IMR-90 (cell line): ENCODE measurements around the gene NPW. TPM values are rescaled to one million over a fixed set of nuclear protein-coding genes. Genes with fewer than 3 reads are reported as not detected.

Source experiments
- ATAC-seq: fragments of 200-7000 bp; cut with Tn5 transposase; 2 replicates; pipeline ENCODE4 v1.9.1; 2020; ENCODE audit warnings: low read depth, mild to moderate bottlenecking, moderate library complexity
- BruUV-seq: library from RNA; stranded (reverse); fragments of 400-500 nt; replicated peaks from 2 replicates; lab custom pipeline; 2021; lab: Mats Ljungman, UMichigan
- CTCF ChIA-PET: fragments of 300-600 bp; formaldehyde crosslinking; extraction: SDS; loops from one replicate; lab custom pipeline; 2021; ENCODE audit warnings: antibody characterized with exemption; lab: Yijun Ruan, JAX
- POLR2A ChIA-PET: fragments of 300-600 bp; sonication (Branson Sonifier 250); formaldehyde crosslinking; loops from one replicate; lab custom pipeline; 2022; ENCODE audit warnings: antibody characterized with exemption; ENCODE audit not compliant: unreplicated experiment; lab: Charles Lee
- DNase-seq: peaks from one replicate; pipeline ENCODE4 v3.0.0; 2013
- H2AFZ ChIP-seq: replicated peaks from 2 replicates; pipeline ENCODE3; 2013; ENCODE audit warnings: low read length, mild to moderate bottlenecking; ENCODE audit not compliant: poor library complexity
- H2AK5ac ChIP-seq: 2 replicates; pipeline ENCODE4 v1.6.1; 2013; ENCODE audit warnings: low read depth, low read length, inconsistent platforms
- H2AK9ac ChIP-seq: replicated peaks from 2 replicates; pipeline ENCODE3; 2013; ENCODE audit warnings: mild to moderate bottlenecking, low read depth, low read length, moderate library complexity; ENCODE audit not compliant: poor library complexity
- H2BK120ac ChIP-seq: 2 replicates; pipeline ENCODE4 v1.6.1; 2013; ENCODE audit warnings: low read depth, low read length, inconsistent platforms
- H2BK15ac ChIP-seq: 3 replicates; pipeline ENCODE4 v1.6.1; 2013; ENCODE audit warnings: low read depth, low read length, inconsistent platforms
- H2BK20ac ChIP-seq: 2 replicates; pipeline ENCODE4 v1.6.1; 2013; ENCODE audit warnings: low read depth, mild to moderate bottlenecking, inconsistent platforms, low read length, moderate library complexity
- H2BK5ac ChIP-seq: 2 replicates; pipeline ENCODE4 v1.6.1; 2013; ENCODE audit warnings: mild to moderate bottlenecking, low read depth, low read length, inconsistent platforms; ENCODE audit not compliant: poor library complexity, severe bottlenecking
- H3K14ac ChIP-seq: replicated peaks from 2 replicates; pipeline ENCODE4 v1.6.1; 2013; ENCODE audit warnings: low read depth, low read length, inconsistent platforms
- H3K18ac ChIP-seq: 2 replicates; pipeline ENCODE4 v1.6.1; 2013; ENCODE audit warnings: low read depth, low read length, control low read depth
- H3K23ac ChIP-seq: 2 replicates; pipeline ENCODE4 v1.6.1; 2013; ENCODE audit warnings: low read depth, low read length, inconsistent platforms
- H3K27ac ChIP-seq: 2 replicates; pipeline ENCODE4 v1.5.1; 2013; ENCODE audit warnings: mild to moderate bottlenecking, control low read depth, low read length; ENCODE audit not compliant: insufficient read depth
- H3K27me3 ChIP-seq: 2 replicates; pipeline ENCODE4 v1.6.1; 2013; ENCODE audit warnings: low read length; ENCODE audit not compliant: control insufficient read depth, insufficient read depth
- H3K36me3 ChIP-seq: 2 replicates; pipeline ENCODE4 v1.6.1; 2013; ENCODE audit warnings: low read length, mixed read lengths; ENCODE audit not compliant: control insufficient read depth, insufficient read depth
- H3K4ac ChIP-seq: 2 replicates; pipeline ENCODE4 v1.6.1; 2013; ENCODE audit warnings: low read depth, low read length, inconsistent platforms
- H3K4me1 ChIP-seq: 2 replicates; pipeline ENCODE4 v1.6.1; 2013; ENCODE audit warnings: low read length, mixed read lengths; ENCODE audit not compliant: control insufficient read depth, insufficient read depth
- H3K4me2 ChIP-seq: 2 replicates; pipeline ENCODE4 v1.6.1; 2013; ENCODE audit warnings: low read depth, mild to moderate bottlenecking, control low read depth, low read length, moderate library complexity
- H3K4me3 ChIP-seq: 2 replicates; pipeline ENCODE4 v1.5.1; 2013; ENCODE audit warnings: low read depth, mild to moderate bottlenecking, control low read depth, low read length, moderate library complexity; ENCODE audit not compliant: insufficient read depth
- H3K56ac ChIP-seq: 2 replicates; pipeline ENCODE4 v1.6.1; 2013; ENCODE audit warnings: low read length, inconsistent platforms; ENCODE audit not compliant: insufficient read depth; ENCODE audit errors: extremely low read depth
- H3K79me1 ChIP-seq, 2 experiments: 2 replicates each; pipeline ENCODE4 v1.6.1; 2013; ENCODE audit warnings: low read length in 2 of 2, inconsistent platforms in 1 of 2, low read depth in 1 of 2
- H3K9ac ChIP-seq: 2 replicates; pipeline ENCODE4 v1.6.1; 2013; ENCODE audit warnings: low read depth, low read length, control low read depth
- H3K9me1 ChIP-seq: 2 replicates; pipeline ENCODE4 v1.6.1; 2013; ENCODE audit warnings: low read length, inconsistent platforms; ENCODE audit not compliant: insufficient read depth
- H3K9me3 ChIP-seq: 2 replicates; pipeline ENCODE4 v1.6.1; 2013; ENCODE audit warnings: low read length; ENCODE audit not compliant: control insufficient read depth, insufficient read depth
- H4K20me1 ChIP-seq: 2 replicates; pipeline ENCODE4 v1.6.1; 2013; ENCODE audit warnings: low read length, inconsistent platforms; ENCODE audit not compliant: insufficient read depth
- H4K5ac ChIP-seq: 2 replicates; pipeline ENCODE4 v1.6.1; 2013; ENCODE audit warnings: mild to moderate bottlenecking, low read depth, low read length, control low read depth
- H4K8ac ChIP-seq, 2 experiments: 2 replicates each; pipeline ENCODE4 v1.6.1; 2013; ENCODE audit warnings: low read depth in 2 of 2, low read length in 2 of 2, control low read depth in 1 of 2, inconsistent platforms in 1 of 2
- H4K91ac ChIP-seq: 2 replicates; pipeline ENCODE4 v1.6.1; 2013; ENCODE audit warnings: low read depth, low read length, inconsistent platforms; ENCODE audit not compliant: insufficient read depth
- BHLHE40 ChIP-seq: fragments of 150-350 bp; IDR thresholded peaks from 2 replicates; pipeline ENCODE4 v1.6.1; 2016; ENCODE audit warnings: mild to moderate bottlenecking, low read depth, low read length
- RFX5 ChIP-seq: IDR thresholded peaks from 2 replicates; pipeline ENCODE4 v1.8.0; 2012; ENCODE audit warnings: low read depth, mild to moderate bottlenecking, low read length, moderate library complexity
- whole genome bisulfite sequencing, 2 experiments: methylation state at CpG; one replicate each; pipeline versions ENCODE4 v1.1.5 to v1.1.7; 2013; ENCODE audit warnings: missing lambda C conversion rate in 2 of 2; ENCODE audit not compliant: insufficient read length in 1 of 2; ENCODE audit errors: extremely low coverage in 2 of 2; 5-methylcytosine and 5-hydroxymethylcytosine counted together
- dilution Hi-C: fragments of 300-500 bp; cut with HindIII; formaldehyde crosslinking; loops from one replicate; pipeline ENCODE4 v1.14.3; 2018; ENCODE audit warnings: low sequenced_read_pairs; ENCODE audit not compliant: unreplicated experiment
- in situ Hi-C: fragments of 300-500 bp; cut with MboI; formaldehyde crosslinking; loops from 3 replicates; pipeline ENCODE4 v1.14.3; 2019; ENCODE audit warnings: low sequenced_read_pairs, inconsistent platforms, mixed read lengths
- intact Hi-C: fragments of 100-400 bp; cut with micrococcal nuclease; formaldehyde crosslinking; loops from 2 replicates; pipeline ENCODE4 v1.10.0; 2022
- polyA plus RNA-seq, 3 experiments: library from polyadenylated mRNA; depleted of rRNA; stranded (reverse); fragments of >200 nt; gene quantifications; 2 replicates each; pipeline ENCODE4 v1.2.3, GENCODE V29; 2012; ENCODE audit warnings: low replicate concordance in 1 of 3
- total RNA-seq: library from RNA; depleted of rRNA; stranded (reverse); fragments of >200 nt; gene quantifications from 2 replicates; pipeline ENCODE4 v1.2.3, GENCODE V29; 2012

NPW gene
- total and polyA plus RNA-seq, 2 of the 4 experiments (the other 2 are of a cell fraction): 0.18 to 2.0 TPM

DNA sequence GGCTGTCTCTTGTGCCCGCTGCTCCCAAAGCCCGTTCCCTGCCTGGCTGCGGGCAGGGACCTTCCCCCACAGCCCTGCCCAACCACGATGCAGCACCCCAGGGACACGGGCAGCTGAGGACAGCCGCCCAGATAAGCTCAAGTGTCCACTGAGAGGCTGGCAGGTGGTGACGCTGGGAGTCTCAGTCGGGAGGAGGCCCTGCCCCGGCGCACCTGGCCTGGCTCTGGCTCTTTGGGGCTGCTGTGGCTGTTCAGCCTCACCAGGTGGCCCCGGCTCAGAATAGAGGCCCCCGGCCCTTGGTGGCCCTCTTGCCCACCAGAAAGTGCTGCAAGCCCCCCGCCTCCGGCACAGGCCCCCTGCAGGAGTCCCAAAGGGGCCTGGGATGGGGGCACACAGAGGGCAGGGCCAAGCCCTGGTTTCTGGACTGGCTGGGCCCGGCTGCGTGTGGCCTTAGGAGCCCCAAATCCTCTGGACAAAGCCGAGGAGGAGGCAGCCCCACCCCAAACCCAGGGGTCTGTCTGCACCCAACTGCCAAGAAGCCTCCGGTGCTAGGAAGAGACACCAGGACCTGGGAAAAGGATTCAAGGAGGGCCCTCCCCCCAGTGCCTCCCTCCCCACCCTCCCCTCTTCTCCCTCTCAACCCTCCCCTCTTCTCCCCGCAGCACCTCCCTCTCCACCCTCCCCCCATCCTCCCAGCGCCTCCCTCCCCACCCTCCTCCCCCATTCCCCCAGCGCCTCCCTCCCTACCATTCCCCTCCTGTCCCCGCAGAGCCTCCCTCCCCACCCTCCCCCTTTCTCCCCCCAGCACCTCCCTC is 22.8 kb downstream of the NPW start:
- no TSS peak for BruUV-seq
- Histone ChIP-seq H4K20me1 (no peaks in the 10 kb centered on the region; the same call in 1 of the 2 replicates), H2AK9ac (peak overlapping the region; percentile 77), H3K4me1 (peaks cover 42% of the 10 kb centered on the region), H3K23ac (no peak overlapping the region), H3K36me3 (peaks cover 21% of the 10 kb centered on the region; the same call in 1 of the 2 replicates), H3K9me1 (peaks cover 17% of the 10 kb centered on the region), H2AFZ (no peak overlapping the region), H4K5ac (no peak overlapping the region; the same call in 1 of the 2 replicates), H3K4me3 (no peak overlapping the region), H4K8ac (no peak overlapping the region), H2BK5ac (no peak overlapping the region), H3K4me2 (no peak overlapping the region), H2BK15ac (no peak overlapping the region), H2BK120ac (peak overlapping the region; percentile 10; the same call in 1 of the 2 replicates), H3K27ac (no peak overlapping the region), H3K9me3 (no peaks in the 10 kb centered on the region), H3K14ac (no peak overlapping the region), H3K79me1 (peaks cover 16 to 47% of the 10 kb centered on the region in 2 experiments; a peak in 3 of 4 replicates), H3K4ac (peak overlapping the region; percentile 15), H3K9ac (no peak overlapping the region), H2BK20ac (no peak overlapping the region), H3K27me3 (no peaks in the 10 kb centered on the region), H4K91ac (peak overlapping the region; percentile 23; the same call in 1 of the 2 replicates), H3K18ac (no peak overlapping the region; the same call in 1 of the 2 replicates), H2AK5ac (peak overlapping the region; percentile 66), H3K56ac (no peak overlapping the region)
- intact Hi-C loops (no loop called here), in situ Hi-C loops (no loop called here), dilution Hi-C loops (no loop called here)
- no peak for DNase-seq
- no peak for ATAC-seq
- WGBS, 2 experiments: 89% methylated on average over 12 of the region's 22 CpGs; no CpG with 5 or more reads in 1 of the 2 experiments
- POLR2A ChIA-PET: no interaction called here
- TF ChIP-seq BHLHE40: no peak
- no peak for TF ChIP-seq RFX5
- CTCF ChIA-PET: no interaction called here
